Measurements from ENCODE around the gene ACYP2.

ACYP2 gene

GRCh38 chr2:54133056-54133455, 17.6 kb downstream of the ACYP2 start:
- H3K4me3 Mint-ChIP-seq, result no peak overlapping the region
- no peaks in the 10 kb centered on the region for H3K27me3 Mint-ChIP-seq (ENCODE audit: low read depth, poor library complexity)
- no peak for DNase-seq
- H3K27ac Mint-ChIP-seq, result no peak overlapping the region
- no peaks in the 10 kb centered on the region for H3K4me1 Mint-ChIP-seq
- no peaks in the 10 kb centered on the region for H3K36me3 Mint-ChIP-seq (ENCODE audit: low read depth)
- no peaks in the 10 kb centered on the region for H3K9me3 Mint-ChIP-seq
- TF ChIP-seq, protein P1, sequence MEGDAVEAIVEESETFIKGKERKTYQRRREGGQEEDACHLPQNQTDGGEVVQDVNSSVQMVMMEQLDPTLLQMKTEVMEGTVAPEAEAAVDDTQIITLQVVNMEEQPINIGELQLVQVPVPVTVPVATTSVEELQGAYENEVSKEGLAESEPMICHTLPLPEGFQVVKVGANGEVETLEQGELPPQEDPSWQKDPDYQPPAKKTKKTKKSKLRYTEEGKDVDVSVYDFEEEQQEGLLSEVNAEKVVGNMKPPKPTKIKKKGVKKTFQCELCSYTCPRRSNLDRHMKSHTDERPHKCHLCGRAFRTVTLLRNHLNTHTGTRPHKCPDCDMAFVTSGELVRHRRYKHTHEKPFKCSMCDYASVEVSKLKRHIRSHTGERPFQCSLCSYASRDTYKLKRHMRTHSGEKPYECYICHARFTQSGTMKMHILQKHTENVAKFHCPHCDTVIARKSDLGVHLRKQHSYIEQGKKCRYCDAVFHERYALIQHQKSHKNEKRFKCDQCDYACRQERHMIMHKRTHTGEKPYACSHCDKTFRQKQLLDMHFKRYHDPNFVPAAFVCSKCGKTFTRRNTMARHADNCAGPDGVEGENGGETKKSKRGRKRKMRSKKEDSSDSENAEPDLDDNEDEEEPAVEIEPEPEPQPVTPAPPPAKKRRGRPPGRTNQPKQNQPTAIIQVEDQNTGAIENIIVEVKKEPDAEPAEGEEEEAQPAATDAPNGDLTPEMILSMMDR (IDR thresholded peaks at IDR 0.05), result no peak

DNA sequence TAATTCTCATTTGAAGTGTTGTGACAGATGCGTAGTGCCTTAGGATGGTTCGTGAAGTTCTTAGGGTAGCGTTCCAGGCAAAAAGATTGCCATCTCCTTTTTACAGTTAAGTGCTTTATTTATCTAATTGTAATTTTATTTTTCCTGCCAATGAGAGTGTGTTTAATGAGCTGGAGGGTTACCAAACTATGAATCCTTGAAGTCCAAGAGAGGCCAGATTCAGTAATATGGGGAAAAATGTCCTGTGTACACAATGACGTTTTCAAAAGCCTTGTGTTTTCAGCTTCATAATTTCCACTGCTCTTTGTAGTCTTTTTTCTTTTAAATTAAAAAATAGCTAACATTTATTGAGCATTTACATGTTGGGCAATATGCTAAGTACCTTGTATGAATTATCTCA, 23.8 kb downstream of the ACYP2 start:
- no peak for DNase-seq
- Mint-ChIP-seq H3K27me3 (ENCODE audit: low read depth, poor library complexity) (no peaks in the 10 kb centered on the region), H3K4me3 (no peak overlapping the region)

DNA sequence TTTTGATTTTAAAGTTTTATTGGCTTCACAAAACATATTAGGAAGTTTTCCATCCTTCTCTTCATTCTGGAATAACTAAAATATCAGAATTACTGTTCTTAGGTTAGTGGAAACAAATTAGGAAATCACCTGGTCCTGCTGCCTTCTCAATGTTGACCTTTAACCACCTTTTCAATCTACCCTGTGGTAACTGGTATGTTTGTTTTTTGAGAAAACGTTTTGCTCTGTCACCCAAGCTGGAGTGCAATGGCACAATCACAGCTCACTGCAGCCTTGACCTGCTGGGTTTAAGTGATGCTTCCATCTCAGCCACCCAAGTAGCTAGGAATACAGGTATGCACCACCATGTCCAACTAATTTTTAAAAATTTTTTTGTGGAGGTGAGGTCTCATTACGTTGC, 28.4 kb downstream of the ACYP2 start:
- no peak for DNase-seq
- TF ChIP-seq, protein P1 (IDR thresholded peaks at IDR 0.05), result no peak
- Mint-ChIP-seq H3K4me1 (no peaks in the 10 kb centered on the region), H3K36me3 (ENCODE audit: low read depth) (peaks cover 5% of the 10 kb centered on the region), H3K27me3 (ENCODE audit: low read depth, poor library complexity) (peaks cover 3% of the 10 kb centered on the region), H3K9me3 (peaks cover 4% of the 10 kb centered on the region), H3K4me3 (no peak overlapping the region), H3K27ac (no peak overlapping the region)

More for the DNA sequence above, 23.8 kb downstream of the ACYP2 start:
- TF ChIP-seq, protein P1 (IDR thresholded peaks at IDR 0.05), result no peak
- no peak overlapping the region for H3K27ac Mint-ChIP-seq
- H3K9me3 Mint-ChIP-seq, result no peaks in the 10 kb centered on the region
- H3K4me1 Mint-ChIP-seq, result no peaks in the 10 kb centered on the region
- H3K36me3 Mint-ChIP-seq (ENCODE audit: low read depth), result no peaks in the 10 kb centered on the region

DNA sequence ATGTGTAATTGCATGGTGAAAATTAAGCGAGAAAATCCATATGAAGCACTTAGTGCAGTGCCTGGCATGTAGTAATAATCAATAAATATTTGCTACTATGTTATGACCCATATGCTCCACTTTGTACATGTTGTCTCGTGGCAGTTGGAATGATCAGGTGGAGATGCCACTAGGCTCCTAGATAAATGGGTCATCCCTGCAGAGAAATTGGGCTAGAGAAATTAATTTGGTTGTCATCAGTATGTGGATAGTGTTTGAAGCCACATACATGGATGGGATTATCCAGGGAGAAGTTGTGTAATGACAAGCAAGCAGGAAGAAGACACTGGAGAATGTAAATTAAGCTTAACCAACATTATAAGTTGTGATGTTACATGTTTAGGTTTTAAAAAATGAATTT, 33.0 kb downstream of the ACYP2 start:
- no peak for DNase-seq
- TF ChIP-seq, protein P1 (IDR thresholded peaks at IDR 0.05), result no peak
- Mint-ChIP-seq H3K36me3 (ENCODE audit: low read depth) (peaks cover 15% of the 10 kb centered on the region), H3K27me3 (ENCODE audit: low read depth, poor library complexity) (peaks cover 3% of the 10 kb centered on the region), H3K4me1 (no peaks in the 10 kb centered on the region), H3K9me3 (peaks cover 15% of the 10 kb centered on the region), H3K4me3 (no peak overlapping the region), H3K27ac (no peak overlapping the region)

DNA sequence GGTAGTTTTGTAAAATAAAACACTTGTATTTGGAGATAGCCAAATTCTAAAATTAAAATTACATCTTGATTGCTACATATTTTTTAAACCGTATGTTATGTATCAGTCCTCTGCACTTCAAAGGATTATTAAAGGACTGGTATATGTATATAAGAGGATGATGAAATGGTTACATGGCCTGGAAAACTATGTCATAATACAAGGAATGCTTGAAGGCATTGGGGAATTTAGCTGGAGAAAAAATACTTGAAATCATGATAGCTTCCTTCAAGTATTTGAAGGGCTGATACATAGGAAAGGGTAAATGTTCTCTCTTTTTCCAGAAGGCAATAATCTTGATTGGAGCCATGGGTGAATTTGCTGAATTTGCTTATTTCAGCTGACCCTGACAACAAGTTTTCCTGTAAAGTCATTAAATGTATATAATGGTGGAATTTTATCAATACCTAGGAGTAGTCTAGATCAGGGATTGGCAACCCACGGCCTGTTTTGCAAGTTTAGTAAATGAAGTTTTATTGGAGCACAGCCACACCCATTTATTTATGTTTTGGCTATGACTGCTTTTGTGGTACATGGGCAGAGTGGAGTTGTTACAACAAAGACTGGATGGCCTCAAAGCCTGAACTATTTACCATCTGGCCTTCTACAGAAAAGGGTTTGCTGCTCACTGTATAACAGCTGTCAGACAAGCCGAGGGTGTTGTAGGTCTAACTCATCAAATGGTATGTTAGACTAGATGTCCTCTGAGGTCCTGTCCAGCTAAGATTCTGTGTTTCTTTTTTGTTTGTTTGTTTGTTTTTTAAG, 34.4 kb downstream of the ACYP2 start:
- DNase-seq, result no peak
- Mint-ChIP-seq H3K9me3 (peaks cover 24% of the 10 kb centered on the region), H3K4me1 (no peaks in the 10 kb centered on the region), H3K27ac (no peak overlapping the region), H3K27me3 (ENCODE audit: low read depth, poor library complexity) (peaks cover 3% of the 10 kb centered on the region), H3K36me3 (ENCODE audit: low read depth) (peaks cover 19% of the 10 kb centered on the region), H3K4me3 (no peak overlapping the region)
- TF ChIP-seq, protein P1 (IDR thresholded peaks at IDR 0.05), result no peak

DNA sequence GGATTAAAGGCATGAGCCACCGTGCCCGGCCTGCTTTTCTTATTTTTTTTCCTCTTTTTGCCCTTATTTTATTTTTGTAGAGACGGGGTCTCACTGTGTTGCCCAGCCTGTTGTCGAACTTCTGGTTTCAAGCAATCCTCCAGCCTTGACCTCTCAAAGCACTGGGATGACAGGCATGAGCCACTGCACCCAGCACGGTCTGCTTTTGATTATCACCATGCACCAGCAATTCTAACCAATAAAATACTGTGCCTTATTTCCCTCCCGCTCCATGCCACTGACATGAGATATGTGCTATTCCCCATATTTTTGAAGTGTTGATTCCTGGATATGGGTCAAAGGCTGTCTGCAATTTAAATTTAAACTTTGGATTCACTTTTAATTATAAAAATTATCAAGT, 42.9 kb downstream of the ACYP2 start:
- Mint-ChIP-seq H3K4me3 (no peak overlapping the region), H3K27ac (no peak overlapping the region), H3K4me1 (no peaks in the 10 kb centered on the region), H3K36me3 (ENCODE audit: low read depth) (peaks cover 19% of the 10 kb centered on the region), H3K9me3 (peaks cover 27% of the 10 kb centered on the region), H3K27me3 (ENCODE audit: low read depth, poor library complexity) (no peaks in the 10 kb centered on the region)
- TF ChIP-seq, protein P1 (IDR thresholded peaks at IDR 0.05), result no peak
- DNase-seq, result no peak
